Coronary artery (tissue), 2 donors: ENCODE results near the gene GLDN.

ENCODE experiments used
- DNase-seq: peaks from one replicate; pipeline ENCODE4 v3.0.0-alpha.2; 2017; ENCODE audit warnings: low spot score
- H3K27ac ChIP-seq, 2 donors: fragments of 200-600 bp; sonication (generic); one replicate each; pipeline ENCODE4 v1.5.1; 2016 to 2019
- H3K4me3 ChIP-seq: fragments of 200-600 bp; sonication (generic); 2 replicates; pipeline ENCODE4 v1.5.1; 2016; ENCODE audit warnings: mild to moderate bottlenecking, moderate library complexity
- TF ChIP-seq, protein P1 (sequence below): fragments of 200-600 bp; sonication (generic); IDR thresholded peaks from one replicate; pipeline ENCODE4 v1.5.1; 2019; ENCODE audit warnings: antibody characterized with exemption

GLDN gene

DNA sequence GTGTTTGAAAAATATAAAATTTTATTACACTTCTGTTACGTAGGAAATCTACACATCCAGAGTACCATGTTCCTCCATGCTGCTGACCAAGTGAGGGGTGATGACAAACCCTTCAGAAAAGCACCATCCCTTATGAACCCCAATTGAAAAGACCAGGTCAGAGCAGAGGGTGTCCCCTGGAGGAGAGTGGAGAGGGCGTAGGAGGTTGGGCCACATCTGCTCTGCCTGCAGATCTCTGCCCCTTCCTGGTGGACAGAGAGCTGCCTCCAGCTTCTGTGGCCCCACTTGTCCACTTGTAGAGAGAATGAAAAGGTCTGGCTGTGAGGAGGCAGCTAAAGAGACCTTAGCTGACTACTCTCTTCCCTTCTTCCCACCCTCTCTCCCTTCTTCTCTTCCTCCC, 55.5 kb downstream of the GLDN start:
- DNase-seq = no peak
- H3K4me3 ChIP-seq = no peak overlapping the region
- TF ChIP-seq, protein P1, sequence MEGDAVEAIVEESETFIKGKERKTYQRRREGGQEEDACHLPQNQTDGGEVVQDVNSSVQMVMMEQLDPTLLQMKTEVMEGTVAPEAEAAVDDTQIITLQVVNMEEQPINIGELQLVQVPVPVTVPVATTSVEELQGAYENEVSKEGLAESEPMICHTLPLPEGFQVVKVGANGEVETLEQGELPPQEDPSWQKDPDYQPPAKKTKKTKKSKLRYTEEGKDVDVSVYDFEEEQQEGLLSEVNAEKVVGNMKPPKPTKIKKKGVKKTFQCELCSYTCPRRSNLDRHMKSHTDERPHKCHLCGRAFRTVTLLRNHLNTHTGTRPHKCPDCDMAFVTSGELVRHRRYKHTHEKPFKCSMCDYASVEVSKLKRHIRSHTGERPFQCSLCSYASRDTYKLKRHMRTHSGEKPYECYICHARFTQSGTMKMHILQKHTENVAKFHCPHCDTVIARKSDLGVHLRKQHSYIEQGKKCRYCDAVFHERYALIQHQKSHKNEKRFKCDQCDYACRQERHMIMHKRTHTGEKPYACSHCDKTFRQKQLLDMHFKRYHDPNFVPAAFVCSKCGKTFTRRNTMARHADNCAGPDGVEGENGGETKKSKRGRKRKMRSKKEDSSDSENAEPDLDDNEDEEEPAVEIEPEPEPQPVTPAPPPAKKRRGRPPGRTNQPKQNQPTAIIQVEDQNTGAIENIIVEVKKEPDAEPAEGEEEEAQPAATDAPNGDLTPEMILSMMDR = no peak
- no peak overlapping the region for H3K27ac ChIP-seq

DNA sequence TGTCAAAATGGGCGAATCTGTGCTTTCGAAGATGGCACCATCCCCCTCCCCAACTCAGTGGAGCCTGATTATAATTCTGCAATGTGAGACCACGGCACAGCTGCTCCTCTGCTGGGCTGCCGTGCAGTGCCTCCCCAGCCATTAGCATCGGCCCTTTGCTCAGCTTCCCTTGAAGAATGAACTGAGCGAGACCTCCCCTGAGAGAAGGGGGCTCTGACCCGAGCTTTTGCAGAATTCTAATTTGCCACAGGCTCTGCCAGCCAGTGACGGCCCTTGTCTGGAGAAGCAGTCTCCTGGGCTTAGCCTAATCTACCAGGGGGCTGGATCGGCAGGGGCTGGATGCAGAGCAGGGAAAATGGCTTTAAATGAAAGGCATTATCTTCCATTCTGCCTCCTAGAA, 57.2 kb downstream of the GLDN start:
- no peak overlapping the region for H3K4me3 ChIP-seq
- TF ChIP-seq, protein P1 = no peak
- no peak overlapping the region for H3K27ac ChIP-seq
- no peak for DNase-seq

DNA sequence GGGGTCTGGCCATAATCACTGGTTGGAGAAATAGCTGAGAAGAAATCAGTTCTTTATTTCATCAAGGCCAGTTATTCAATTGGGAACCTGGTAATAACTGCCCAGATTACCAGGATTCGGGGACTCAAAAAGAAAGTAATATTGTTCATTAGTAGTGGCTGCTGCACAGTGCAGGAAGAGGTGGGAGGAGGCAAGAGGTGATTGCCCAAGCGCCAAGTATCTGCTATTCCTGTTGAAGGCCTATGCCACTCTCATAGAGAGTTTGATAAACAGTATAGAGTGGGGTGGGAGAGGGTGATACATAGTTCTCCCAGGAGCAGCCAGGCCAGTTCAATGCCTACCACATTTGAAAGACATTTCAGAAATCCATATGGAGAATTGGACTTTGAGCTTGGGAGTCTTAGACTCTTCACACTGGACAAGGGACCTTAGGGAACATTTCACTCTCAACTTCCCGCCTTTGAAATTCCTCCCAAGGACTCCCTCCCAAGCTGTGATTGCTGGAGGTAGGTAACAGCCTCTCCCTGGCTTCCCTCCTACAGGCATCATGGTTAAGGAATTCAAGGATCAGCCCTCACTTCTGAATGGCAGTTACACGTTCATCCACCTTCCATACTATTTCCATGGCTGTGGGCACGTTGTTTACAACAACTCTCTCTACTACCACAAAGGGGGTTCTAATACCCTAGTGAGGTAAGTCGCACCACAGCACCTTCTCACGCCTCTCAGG, 59.8 kb downstream of the GLDN start:
- TF ChIP-seq, protein P1 = no peak
- H3K4me3 ChIP-seq = no peak overlapping the region

DNA sequence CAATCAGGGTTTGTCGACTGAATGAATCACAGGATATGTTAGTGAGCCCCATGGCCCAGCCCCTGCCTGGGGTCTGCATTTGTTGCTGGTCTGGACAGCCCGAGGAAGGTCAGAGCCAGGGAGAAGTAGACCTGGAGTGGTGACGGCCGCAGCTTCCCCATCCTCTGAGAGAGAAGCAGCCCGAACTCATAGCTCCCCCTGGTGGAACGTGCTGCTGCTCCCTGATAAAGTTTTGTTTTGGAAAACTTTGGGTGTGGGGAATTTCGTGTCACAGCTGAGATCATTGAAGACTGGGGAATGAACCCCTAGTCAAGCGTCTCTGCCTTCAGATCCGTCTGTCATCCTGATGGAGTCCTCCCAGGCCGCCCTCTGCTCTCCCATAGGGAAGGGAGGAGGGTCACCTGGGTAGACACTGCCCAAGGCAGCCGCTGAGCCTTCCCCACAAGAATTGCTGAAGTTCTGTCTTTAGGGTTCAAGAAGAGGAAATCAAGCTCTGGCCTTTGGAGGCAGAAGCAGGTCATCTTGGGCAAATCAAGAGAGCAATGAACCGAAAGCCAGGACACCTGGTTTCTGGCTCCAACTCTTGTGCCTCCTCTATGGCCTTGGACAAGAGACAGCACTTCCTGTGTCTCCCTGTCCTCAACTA, 60.5 kb downstream of the GLDN start:
- no peak overlapping the region for H3K4me3 ChIP-seq
- H3K27ac ChIP-seq = no peak overlapping the region
- no peak for DNase-seq
- TF ChIP-seq, protein P1 = peak; percentile 29

More for the DNA sequence above, 59.8 kb downstream of the GLDN start:
- H3K27ac ChIP-seq = no peak overlapping the region
- DNase-seq = peak; percentile 8

DNA sequence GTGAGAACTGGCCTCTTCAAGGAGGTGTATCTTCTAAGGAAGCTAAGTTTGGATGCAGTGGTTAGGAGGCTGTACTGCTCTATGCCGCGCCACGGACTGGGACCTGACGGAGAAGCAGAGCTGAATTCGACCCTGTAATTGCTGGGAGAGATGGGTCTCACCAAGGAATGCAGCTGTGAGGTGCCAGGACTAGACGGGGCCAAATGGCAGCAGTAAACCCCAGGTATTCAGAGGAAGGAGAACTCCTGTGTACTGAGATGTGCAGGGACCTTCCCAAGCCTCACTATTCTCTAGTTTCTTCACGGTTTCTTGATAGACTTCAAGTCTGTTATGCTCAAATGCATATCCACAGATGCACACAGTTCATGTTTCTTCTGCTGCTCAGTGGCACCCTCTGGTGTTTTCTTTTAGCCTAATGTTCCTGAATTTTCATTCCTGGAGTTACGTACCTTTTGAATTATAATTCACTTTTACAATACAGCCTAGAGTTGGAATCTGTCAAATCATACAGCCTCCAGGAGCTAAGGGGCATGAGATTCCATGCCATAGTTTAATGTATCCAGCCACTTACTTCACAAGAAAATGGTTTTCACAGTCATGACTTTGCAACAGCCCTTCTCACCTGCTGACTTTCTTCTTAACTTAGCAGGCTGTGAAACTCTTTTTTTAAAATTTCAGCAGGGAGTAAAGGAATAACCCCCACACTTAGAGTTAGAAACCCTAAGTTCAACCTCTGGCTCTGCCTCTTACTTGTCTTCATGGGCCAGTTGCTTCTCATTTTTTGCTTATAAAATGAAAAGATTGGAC, 61.8 kb downstream of the GLDN start:
- DNase-seq = no peak
- TF ChIP-seq, protein P1 = peak; percentile 43
- no peak overlapping the region for H3K27ac ChIP-seq
- H3K4me3 ChIP-seq = no peak overlapping the region

DNA sequence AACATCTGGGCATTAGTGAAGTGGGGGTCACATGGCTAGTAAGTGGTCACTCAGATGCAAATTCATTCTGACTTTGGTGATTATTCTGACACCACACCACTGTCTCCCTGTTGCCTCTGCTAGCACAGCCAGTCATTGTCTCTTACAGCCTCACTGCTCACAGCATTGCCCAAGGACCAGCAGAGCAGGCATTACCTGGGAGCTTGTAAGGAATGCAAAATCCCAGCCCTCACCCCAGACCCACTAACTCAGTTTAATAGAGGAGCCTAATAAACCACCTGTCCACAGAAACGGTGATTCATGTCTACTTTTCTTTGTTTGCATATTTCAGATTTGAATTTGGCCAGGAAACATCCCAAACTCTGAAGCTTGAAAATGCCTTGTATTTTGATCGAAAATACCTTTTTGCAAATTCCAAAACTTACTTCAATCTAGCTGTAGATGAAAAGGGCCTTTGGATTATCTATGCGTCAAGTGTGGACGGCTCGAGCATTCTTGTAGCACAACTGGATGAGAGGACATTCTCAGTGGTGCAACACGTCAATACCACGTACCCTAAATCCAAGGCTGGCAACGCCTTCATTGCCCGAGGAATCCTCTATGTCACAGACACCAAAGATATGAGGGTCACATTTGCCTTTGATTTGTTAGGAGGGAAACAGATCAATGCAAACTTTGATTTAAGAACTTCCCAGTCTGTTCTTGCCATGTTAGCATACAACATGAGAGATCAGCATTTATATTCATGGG, 62.7 kb downstream of the GLDN start:
- TF ChIP-seq, protein P1 = no peak
- no peak for DNase-seq
- Histone ChIP-seq H3K4me3 (no peak overlapping the region), H3K27ac (no peak overlapping the region)
